ENCODE data around the gene UBTFL1.
"Not testable (repeated sequence)": the region's sequence is repeated elsewhere in the genome, so short reads cannot be mapped to it uniquely, and the experiment has no call there.

Gene UBTFL1

GRCh38 chr11:90085650-90086049, at the start of gene UBTFL1:
Gene UBTFL1, plus strand, starts transcription at chr11:90085950. Its CDS starts 0 bp downstream, at chr11:90085950.
- DNase-seq: not testable (repeated sequence)

GRCh38 chr11:90051591-90052209, 34.0 kb upstream of the UBTFL1 start:
- not testable (repeated sequence) for DNase-seq

- DNase-seq: not testable (repeated sequence)
Measured at GRCh38 chr11:90052311-90052710, 33.4 kb upstream of the UBTFL1 start.

- DNase-seq: not testable (repeated sequence)
Measured at GRCh38 chr11:90053545-90053944, 32.2 kb upstream of the UBTFL1 start.

GRCh38 chr11:90088731-90089130, 3.0 kb downstream of the UBTFL1 start:
- DNase-seq: not testable (repeated sequence)

GRCh38 chr11:90095230-90095924, 9.6 kb downstream of the UBTFL1 start:
- not testable (repeated sequence) for DNase-seq

- DNase-seq: not testable (repeated sequence)
Measured at GRCh38 chr11:90098261-90098660, 12.5 kb downstream of the UBTFL1 start.

- DNase-seq: no peak
Measured at GRCh38 chr11:90100431-90100830, 14.7 kb downstream of the UBTFL1 start.

- DNase-seq: no peak
Measured at GRCh38 chr11:90113541-90113940, 27.8 kb downstream of the UBTFL1 start.

- no peak for DNase-seq
Measured at GRCh38 chr11:90120191-90120590, 34.4 kb downstream of the UBTFL1 start.

- DNase-seq: no peak
Measured at GRCh38 chr11:90124371-90124770, 38.6 kb downstream of the UBTFL1 start.

GRCh38 chr11:90124946-90125345, 39.2 kb downstream of the UBTFL1 start:
- DNase-seq: no peak

- DNase-seq: no peak
Measured at GRCh38 chr11:90133560-90134477, 48.1 kb downstream of the UBTFL1 start.

- DNase-seq: no peak
Measured at GRCh38 chr11:90134478-90135003, 48.8 kb downstream of the UBTFL1 start, which contains the start of gene NAALAD2. Gene NAALAD2, plus strand, starts transcription at chr11:90134663. Its CDS starts 96 bp downstream, at chr11:90134759.

GRCh38 chr11:90135016-90135415, 49.3 kb downstream of the UBTFL1 start:
- no peak for DNase-seq
